Neural progenitor cell (in vitro differentiated cells): ENCODE measurements around the gene LRP1.

Experiments used
- CTCF ChIP-seq: fragments of 200-600 bp; sonication (generic); IDR thresholded peaks from 2 replicates; pipeline ENCODE4 v1.5.1; 2017; ENCODE audit warnings: antibody characterized with exemption, mild to moderate bottlenecking
- EZH2 ChIP-seq: fragments of 200-600 bp; sonication (generic); IDR thresholded peaks from 2 replicates; pipeline ENCODE4 v1.6.1; 2017; ENCODE audit warnings: antibody characterized with exemption, mild to moderate bottlenecking, moderate library complexity

- TF ChIP-seq CTCF (peak; percentile 92), EZH2 (peak; percentile 28)
Measured at GRCh38 chr12:57124261-57124877, 3.9 kb upstream of the LRP1 start.
